K562 (cell line): ENCODE measurements around the gene SLC29A3. TPM values are rescaled to one million over a fixed set of nuclear protein-coding genes. Genes with fewer than 3 reads are reported as not detected.

ENCODE experiments used
- CBFA2T2 ChIP-seq: fragments of 450-650 bp; conservative IDR thresholded peaks from 2 replicates; pipeline ENCODE4 v1.6.1; 2017; ENCODE audit warnings: mild to moderate bottlenecking
- FOXJ2 ChIP-seq: fragments of 200-800 bp; sonication (Bioruptor generic); IDR thresholded peaks from 2 replicates; pipeline ENCODE4 v1.6.1; 2016; ENCODE audit warnings: missing genetic modification characterization, missing compliant biosample characterization
- FOXM1 ChIP-seq, 2 experiments: fragments of 450-650 bp in 1 of 2; sonication (generic) in 1 of 2; formaldehyde crosslinking in 1 of 2; IDR thresholded peaks; 2 replicates each; pipeline versions ENCODE4 v1.6.1 to v1.9.0; 2017 to 2022; ENCODE audit warnings: low read depth in 2 of 2, mild to moderate bottlenecking in 2 of 2, missing genetic modification reagents in 1 of 2, moderate library complexity in 1 of 2
- FOXO4 ChIP-seq: fragments of 450-650 bp; formaldehyde crosslinking; IDR thresholded peaks from 2 replicates; pipeline ENCODE4 v1.4.0; 2020; ENCODE audit warnings: mild to moderate bottlenecking, moderate library complexity
- HLTF ChIP-seq: fragments of 450-650 bp; IDR thresholded peaks from 2 replicates; pipeline ENCODE4 v1.6.1; 2016
- HMGXB4 ChIP-seq: sonication (generic); formaldehyde crosslinking; IDR thresholded peaks from 2 replicates; pipeline ENCODE4 v1.8.1; 2023; ENCODE audit warnings: mild to moderate bottlenecking, missing genetic modification reagents
- HNRNPLL ChIP-seq: fragments of 200-400 bp; formaldehyde crosslinking; IDR thresholded peaks from 2 replicates; pipeline ENCODE4 v1.6.1; 2017; ENCODE audit warnings: low read length, low read depth, mild to moderate bottlenecking; ENCODE audit not compliant: poor library complexity, severe bottlenecking
- HOXB6 ChIP-seq: fragments of 250-450 bp; sonication (Bioruptor Pico); IDR thresholded peaks from 2 replicates; pipeline ENCODE4 v1.5.1; 2022; ENCODE audit warnings: mild to moderate bottlenecking, borderline replicate concordance
- KHSRP ChIP-seq: fragments of 450-650 bp; IDR thresholded peaks from 2 replicates; pipeline ENCODE4 v1.6.1; 2017
- NBN ChIP-seq: fragments of 450-650 bp; IDR thresholded peaks from 2 replicates; pipeline ENCODE4 v1.6.1; 2016; ENCODE audit warnings: low read depth, mild to moderate bottlenecking
- NFYB ChIP-seq: IDR thresholded peaks from 2 replicates; pipeline ENCODE4 v1.6.1; 2011; ENCODE audit warnings: mild to moderate bottlenecking, moderate library complexity; ENCODE audit not compliant: insufficient read length; ENCODE audit errors: extremely low read depth
- SIX5 ChIP-seq, 2 experiments: IDR thresholded peaks; 2 replicates each; pipeline ENCODE4 v1.6.1; 2011; ENCODE audit warnings: low read length in 2 of 2, borderline replicate concordance in 1 of 2, low read depth in 1 of 2, mild to moderate bottlenecking in 1 of 2, moderate library complexity in 1 of 2; ENCODE audit not compliant: insufficient read depth in 1 of 2
- SMAD2 ChIP-seq: fragments of 150-350 bp; IDR thresholded peaks from 2 replicates; pipeline ENCODE4 v1.6.1; 2014; ENCODE audit warnings: low read depth, mild to moderate bottlenecking, low read length
- SMARCC2 ChIP-seq: fragments of 450-650 bp; IDR thresholded peaks from 2 replicates; pipeline ENCODE4 v1.6.1; 2017; ENCODE audit warnings: antibody characterized with exemption, moderate library complexity, mild to moderate bottlenecking, low read depth
- SRSF1 ChIP-seq: fragments of 200-400 bp; formaldehyde crosslinking; IDR thresholded peaks from 2 replicates; pipeline ENCODE4 v1.6.1; 2017; ENCODE audit warnings: mild to moderate bottlenecking, low read depth, low read length, moderate library complexity
- TARDBP ChIP-seq: fragments of 450-650 bp; IDR thresholded peaks from 2 replicates; pipeline ENCODE4 v1.6.1; 2016
- ZBTB34 ChIP-seq: fragments of 250-450 bp; sonication (Bioruptor Pico); IDR thresholded peaks from 2 replicates; pipeline ENCODE4 v1.8.0; 2021; ENCODE audit warnings: mild to moderate bottlenecking, moderate library complexity
- ZBTB7A ChIP-seq: IDR thresholded peaks from 2 replicates; pipeline ENCODE4 v1.6.1; 2011; ENCODE audit warnings: low read depth, mild to moderate bottlenecking, low read length, moderate library complexity, borderline replicate concordance; ENCODE audit not compliant: control insufficient read depth
- ZNF184 ChIP-seq: sonication (generic); formaldehyde crosslinking; IDR thresholded peaks from 2 replicates; pipeline ENCODE4 v1.5.0; 2020; ENCODE audit warnings: missing genetic modification reagents
- ZNF282 ChIP-seq: sonication (generic); formaldehyde crosslinking; IDR thresholded peaks from 2 replicates; pipeline ENCODE4 v1.8.1; 2023; ENCODE audit warnings: missing genetic modification reagents
- ZNF316 ChIP-seq: fragments of 450-650 bp; IDR thresholded peaks from 2 replicates; pipeline ENCODE4 v1.6.1; 2016
- ZNF780A ChIP-seq: fragments of 250-450 bp; sonication (Bioruptor Pico); IDR thresholded peaks from 2 replicates; pipeline ENCODE4 v1.5.0; 2021; ENCODE audit warnings: mild to moderate bottlenecking
- polyA plus RNA-seq, 8 experiments: library from polyadenylated mRNA; depleted of rRNA in 4 of 8; stranded (reverse) in 5 of 8; unstranded in 3 of 8; fragments of >200 nt; fragmentation: Nextera tagmentation in 2 of 8; fragmentation: Illumina TruSeq in 1 of 8; extraction: Ambion mirVana in 2 of 8; extraction: Trizol in 1 of 8; gene quantifications; 2 replicates each; pipeline versions ENCODE4 v1.2.1 to v1.2.3, GENCODE V29; 2011 to 2014; ENCODE audit warnings: inconsistent platforms in 1 of 8, missing spikeins in 1 of 8
- total RNA-seq, 7 experiments: library from RNA; depleted of rRNA in 6 of 7; stranded (reverse); fragments of >200 nt in 6 of 7; fragmentation: Illumina TruSeq in 2 of 7; extraction: Trizol in 2 of 7; gene quantifications; 2 replicates each; pipeline versions ENCODE4 v1.2.1 to v1.2.3, GENCODE V29; 2011 to 2021; ENCODE audit warnings: low replicate concordance in 1 of 7
- TF ChIP-seq, protein P1 (sequence below): sonication (generic); formaldehyde crosslinking; IDR thresholded peaks from 2 replicates; pipeline ENCODE4 v1.4.0; 2020; ENCODE audit warnings: mild to moderate bottlenecking, missing genetic modification reagents

SLC29A3 gene
- total and polyA plus RNA-seq, 9 of the 15 experiments (the other 6 are each of a cell fraction or from before 2014, with no cell fraction given): 2.1 to 10.7 (median 4.6) TPM

GRCh38 chr10:71319042-71319799 lies at the start of gene SLC29A3 (continued):
- TF ChIP-seq FOXO4 (CRISPR knock-in tag) (no peak), HMGXB4 (CRISPR knock-in tag) (no peak; the same call in 1 of the 2 replicates), KHSRP (no peak), TARDBP (no peak; the same call in 1 of the 2 replicates), SMAD2 (no peak), SMARCC2 (peak; percentile 69; the same call in 1 of the 2 replicates), SRSF1 (no peak), CBFA2T2 (no peak), HNRNPLL (no peak), SIX5 (IDR thresholded peaks at IDR 0.05; ENCODE audit: borderline replicate concordance in 1 of 2, insufficient read depth in 1 of 2, low read depth in 1 of 2, low read length in 2 of 2) (no peak), ZBTB34 (CRISPR knock-in tag) (no peak), ZNF780A (CRISPR knock-in tag) (no peak), NBN (peak; percentile 42), FOXM1 (IDR thresholded peaks at IDR 0.05; ENCODE audit: low read depth) (no peak; the same call in 1 of the 2 replicates), FOXM1 (CRISPR knock-in tag; IDR thresholded peaks at IDR 0.05; ENCODE audit: low read depth) (no peak), HOXB6 (CRISPR knock-in tag) (no peak), HLTF (no peak), FOXJ2 (no peak), ZNF316 (no peak), ZBTB7A (peak; percentile 94; the same call in 1 of the 2 replicates), ZNF184 (CRISPR knock-in tag) (no peak), ZNF282 (CRISPR knock-in tag) (no peak), NFYB (no peak)
- TF ChIP-seq, protein P1, sequence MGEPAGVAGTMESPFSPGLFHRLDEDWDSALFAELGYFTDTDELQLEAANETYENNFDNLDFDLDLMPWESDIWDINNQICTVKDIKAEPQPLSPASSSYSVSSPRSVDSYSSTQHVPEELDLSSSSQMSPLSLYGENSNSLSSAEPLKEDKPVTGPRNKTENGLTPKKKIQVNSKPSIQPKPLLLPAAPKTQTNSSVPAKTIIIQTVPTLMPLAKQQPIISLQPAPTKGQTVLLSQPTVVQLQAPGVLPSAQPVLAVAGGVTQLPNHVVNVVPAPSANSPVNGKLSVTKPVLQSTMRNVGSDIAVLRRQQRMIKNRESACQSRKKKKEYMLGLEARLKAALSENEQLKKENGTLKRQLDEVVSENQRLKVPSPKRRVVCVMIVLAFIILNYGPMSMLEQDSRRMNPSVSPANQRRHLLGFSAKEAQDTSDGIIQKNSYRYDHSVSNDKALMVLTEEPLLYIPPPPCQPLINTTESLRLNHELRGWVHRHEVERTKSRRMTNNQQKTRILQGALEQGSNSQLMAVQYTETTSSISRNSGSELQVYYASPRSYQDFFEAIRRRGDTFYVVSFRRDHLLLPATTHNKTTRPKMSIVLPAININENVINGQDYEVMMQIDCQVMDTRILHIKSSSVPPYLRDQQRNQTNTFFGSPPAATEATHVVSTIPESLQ (CRISPR knock-in tag): peak; percentile 50; the same call in 1 of the 2 replicates
